H1 (cell line): ENCODE results near the gene RBM4B. TPM values are rescaled to one million over a fixed set of nuclear protein-coding genes. Genes with fewer than 3 reads are reported as not detected.

Experiments
- polyA plus RNA-seq, 7 experiments: library from polyadenylated mRNA; depleted of rRNA in 3 of 7; stranded (reverse) in 5 of 7; unstranded in 2 of 7; fragments of >200 nt in 5 of 7; fragments of 200-250 nt in 2 of 7; gene quantifications; 1 replicate in 5 of 7; 2 replicates in 1 of 7; 4 replicates in 1 of 7; pipeline versions ENCODE4 v1.2.1 to v1.2.3, GENCODE V29; 2011 to 2013; ENCODE audit warnings: missing spikeins in 2 of 7, mixed read lengths in 2 of 7
- total RNA-seq: library from RNA; stranded (reverse); fragmentation: NEBNext Ultra II Directional; extraction: Animal tissue kit (Norgen Biotek cat#: 25700); gene quantifications from 2 replicates; pipeline ENCODE4 v1.2.1, GENCODE V29; 2021
- TF ChIP-seq, protein P1 (sequence below), 3 experiments: IDR thresholded peaks; 1 replicate in 2 of 3; 2 replicates in 1 of 3; pipeline versions ENCODE4 v1.5.1 to v1.6.1; 2011; ENCODE audit warnings: low read length in 3 of 3, mild to moderate bottlenecking in 3 of 3, inconsistent platforms in 2 of 3, low read depth in 1 of 3, moderate library complexity in 1 of 3; ENCODE audit not compliant: insufficient read depth in 1 of 3; ENCODE audit errors: control extremely low read depth in 1 of 3

RBM4B gene
- total and polyA plus RNA-seq, 2 of the 8 experiments (the other 6 are each of a cell fraction or from before 2014, with no cell fraction given), result 27.5 to 30.5 TPM

GRCh38 chr11:66683877-66684276, 6.2 kb upstream of the RBM4B start (continued):
- TF ChIP-seq, protein P1, sequence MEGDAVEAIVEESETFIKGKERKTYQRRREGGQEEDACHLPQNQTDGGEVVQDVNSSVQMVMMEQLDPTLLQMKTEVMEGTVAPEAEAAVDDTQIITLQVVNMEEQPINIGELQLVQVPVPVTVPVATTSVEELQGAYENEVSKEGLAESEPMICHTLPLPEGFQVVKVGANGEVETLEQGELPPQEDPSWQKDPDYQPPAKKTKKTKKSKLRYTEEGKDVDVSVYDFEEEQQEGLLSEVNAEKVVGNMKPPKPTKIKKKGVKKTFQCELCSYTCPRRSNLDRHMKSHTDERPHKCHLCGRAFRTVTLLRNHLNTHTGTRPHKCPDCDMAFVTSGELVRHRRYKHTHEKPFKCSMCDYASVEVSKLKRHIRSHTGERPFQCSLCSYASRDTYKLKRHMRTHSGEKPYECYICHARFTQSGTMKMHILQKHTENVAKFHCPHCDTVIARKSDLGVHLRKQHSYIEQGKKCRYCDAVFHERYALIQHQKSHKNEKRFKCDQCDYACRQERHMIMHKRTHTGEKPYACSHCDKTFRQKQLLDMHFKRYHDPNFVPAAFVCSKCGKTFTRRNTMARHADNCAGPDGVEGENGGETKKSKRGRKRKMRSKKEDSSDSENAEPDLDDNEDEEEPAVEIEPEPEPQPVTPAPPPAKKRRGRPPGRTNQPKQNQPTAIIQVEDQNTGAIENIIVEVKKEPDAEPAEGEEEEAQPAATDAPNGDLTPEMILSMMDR (IDR thresholded peaks at IDR 0.05; ENCODE audit: control extremely low read depth in 1 of 3, insufficient read depth in 1 of 3, low read depth in 1 of 3, low read length in 3 of 3), result no peak
